ENCODE measurements around the gene ARL6IP5.

Gene ARL6IP5

GRCh38 chr3:69144631-69145245 lies 60.0 kb downstream of the ARL6IP5 start:
- H3K4me3 ChIP-seq (ENCODE audit: low read depth, low read length) = no peak overlapping the region
- TF ChIP-seq CTCF (IDR thresholded peaks at IDR 0.05; ENCODE audit: control insufficient read depth, extremely low read depth, insufficient read depth) = no peak
- DNase-seq (ENCODE audit: low read depth) = no peak

GRCh38 chr3:69145688-69146087 lies 61.0 kb downstream of the ARL6IP5 start:
- H3K4me3 ChIP-seq (ENCODE audit: low read depth, low read length) = no peak overlapping the region
- no peak for DNase-seq (ENCODE audit: low read depth)
- no peak for TF ChIP-seq CTCF (IDR thresholded peaks at IDR 0.05; ENCODE audit: control insufficient read depth, extremely low read depth, insufficient read depth)

GRCh38 chr3:69149586-69149985 lies 64.8 kb downstream of the ARL6IP5 start:
- no peak for DNase-seq (ENCODE audit: low read depth)

More at GRCh38 chr3:69149586-69149985, 64.8 kb downstream of the ARL6IP5 start:
- H3K4me3 ChIP-seq (ENCODE audit: low read depth, low read length) = no peak overlapping the region
- TF ChIP-seq CTCF (IDR thresholded peaks at IDR 0.05; ENCODE audit: control insufficient read depth, extremely low read depth, insufficient read depth) = no peak

Data from LNCaP clone FGC (cell line).